Esophagus muscularis mucosa (tissue), 3 donors: ENCODE results near the gene JDP2.

ENCODE experiments used
- CTCF ChIP-seq, 3 experiments: fragments of 200-600 bp in 2 of 3; fragments of 450-650 bp in 1 of 3; sonication (generic) in 2 of 3; IDR thresholded peaks; one replicate each; pipeline ENCODE4 v1.5.1; 2017 to 2019; ENCODE audit warnings: antibody characterized with exemption in 3 of 3, mild to moderate bottlenecking in 2 of 3, moderate library complexity in 1 of 3
- EP300 ChIP-seq: sonication (generic); formaldehyde crosslinking; IDR thresholded peaks from one replicate; pipeline ENCODE4 v1.6.1; 2017; ENCODE audit warnings: antibody characterized with exemption

- no peak for TF ChIP-seq CTCF (IDR thresholded peaks at IDR 0.05)
- TF ChIP-seq EP300: no peak
Observed at GRCh38 chr14:75453817-75454434, 26.1 kb downstream of the JDP2 start.
